IMR-90 (cell line): Measurements from ENCODE around the gene RABGAP1. TPM values are rescaled to one million over a fixed set of nuclear protein-coding genes. Genes with fewer than 3 reads are reported as not detected.
A peak's percentile ranks its signal among the peaks of the same experiment; 100 is the strongest.
"Not testable (repeated sequence)": the region's sequence is repeated elsewhere in the genome, so short reads cannot be mapped to it uniquely, and the experiment has no call there.

Source experiments
- ATAC-seq: fragments of 200-7000 bp; cut with Tn5 transposase; 2 replicates; pipeline ENCODE4 v1.9.1; 2020; ENCODE audit warnings: low read depth, mild to moderate bottlenecking, moderate library complexity
- BruUV-seq: library from RNA; stranded (reverse); fragments of 400-500 nt; replicated peaks from 2 replicates; lab custom pipeline; 2021; lab: Mats Ljungman, UMichigan
- CTCF ChIA-PET: fragments of 300-600 bp; formaldehyde crosslinking; extraction: SDS; loops from one replicate; lab custom pipeline; 2021; ENCODE audit warnings: antibody characterized with exemption; lab: Yijun Ruan, JAX
- POLR2A ChIA-PET: fragments of 300-600 bp; sonication (Branson Sonifier 250); formaldehyde crosslinking; loops from one replicate; lab custom pipeline; 2022; ENCODE audit warnings: antibody characterized with exemption; ENCODE audit not compliant: unreplicated experiment; lab: Charles Lee
- DNase-seq: peaks from one replicate; pipeline ENCODE4 v3.0.0; 2013
- H2AFZ ChIP-seq: replicated peaks from 2 replicates; pipeline ENCODE3; 2013; ENCODE audit warnings: low read length, mild to moderate bottlenecking; ENCODE audit not compliant: poor library complexity
- H2AK5ac ChIP-seq: 2 replicates; pipeline ENCODE4 v1.6.1; 2013; ENCODE audit warnings: low read depth, low read length, inconsistent platforms
- H2AK9ac ChIP-seq: replicated peaks from 2 replicates; pipeline ENCODE3; 2013; ENCODE audit warnings: mild to moderate bottlenecking, low read depth, low read length, moderate library complexity; ENCODE audit not compliant: poor library complexity
- H2BK120ac ChIP-seq: 2 replicates; pipeline ENCODE4 v1.6.1; 2013; ENCODE audit warnings: low read depth, low read length, inconsistent platforms
- H2BK15ac ChIP-seq: 3 replicates; pipeline ENCODE4 v1.6.1; 2013; ENCODE audit warnings: low read depth, low read length, inconsistent platforms
- H2BK20ac ChIP-seq: 2 replicates; pipeline ENCODE4 v1.6.1; 2013; ENCODE audit warnings: low read depth, mild to moderate bottlenecking, inconsistent platforms, low read length, moderate library complexity
- H2BK5ac ChIP-seq: 2 replicates; pipeline ENCODE4 v1.6.1; 2013; ENCODE audit warnings: mild to moderate bottlenecking, low read depth, low read length, inconsistent platforms; ENCODE audit not compliant: poor library complexity, severe bottlenecking
- H3K14ac ChIP-seq: replicated peaks from 2 replicates; pipeline ENCODE4 v1.6.1; 2013; ENCODE audit warnings: low read depth, low read length, inconsistent platforms
- H3K18ac ChIP-seq: 2 replicates; pipeline ENCODE4 v1.6.1; 2013; ENCODE audit warnings: low read depth, low read length, control low read depth
- H3K23ac ChIP-seq: 2 replicates; pipeline ENCODE4 v1.6.1; 2013; ENCODE audit warnings: low read depth, low read length, inconsistent platforms
- H3K27ac ChIP-seq: 2 replicates; pipeline ENCODE4 v1.5.1; 2013; ENCODE audit warnings: mild to moderate bottlenecking, control low read depth, low read length; ENCODE audit not compliant: insufficient read depth
- H3K27me3 ChIP-seq: 2 replicates; pipeline ENCODE4 v1.6.1; 2013; ENCODE audit warnings: low read length; ENCODE audit not compliant: control insufficient read depth, insufficient read depth
- H3K36me3 ChIP-seq: 2 replicates; pipeline ENCODE4 v1.6.1; 2013; ENCODE audit warnings: low read length, mixed read lengths; ENCODE audit not compliant: control insufficient read depth, insufficient read depth
- H3K4ac ChIP-seq: 2 replicates; pipeline ENCODE4 v1.6.1; 2013; ENCODE audit warnings: low read depth, low read length, inconsistent platforms
- H3K4me1 ChIP-seq: 2 replicates; pipeline ENCODE4 v1.6.1; 2013; ENCODE audit warnings: low read length, mixed read lengths; ENCODE audit not compliant: control insufficient read depth, insufficient read depth
- H3K4me2 ChIP-seq: 2 replicates; pipeline ENCODE4 v1.6.1; 2013; ENCODE audit warnings: low read depth, mild to moderate bottlenecking, control low read depth, low read length, moderate library complexity
- H3K4me3 ChIP-seq: 2 replicates; pipeline ENCODE4 v1.5.1; 2013; ENCODE audit warnings: low read depth, mild to moderate bottlenecking, control low read depth, low read length, moderate library complexity; ENCODE audit not compliant: insufficient read depth
- H3K56ac ChIP-seq: 2 replicates; pipeline ENCODE4 v1.6.1; 2013; ENCODE audit warnings: low read length, inconsistent platforms; ENCODE audit not compliant: insufficient read depth; ENCODE audit errors: extremely low read depth
- H3K79me1 ChIP-seq, 2 experiments: 2 replicates each; pipeline ENCODE4 v1.6.1; 2013; ENCODE audit warnings: low read length in 2 of 2, inconsistent platforms in 1 of 2, low read depth in 1 of 2
- H3K9ac ChIP-seq: 2 replicates; pipeline ENCODE4 v1.6.1; 2013; ENCODE audit warnings: low read depth, low read length, control low read depth
- H3K9me1 ChIP-seq: 2 replicates; pipeline ENCODE4 v1.6.1; 2013; ENCODE audit warnings: low read length, inconsistent platforms; ENCODE audit not compliant: insufficient read depth
- H3K9me3 ChIP-seq: 2 replicates; pipeline ENCODE4 v1.6.1; 2013; ENCODE audit warnings: low read length; ENCODE audit not compliant: control insufficient read depth, insufficient read depth
- H4K20me1 ChIP-seq: 2 replicates; pipeline ENCODE4 v1.6.1; 2013; ENCODE audit warnings: low read length, inconsistent platforms; ENCODE audit not compliant: insufficient read depth
- H4K5ac ChIP-seq: 2 replicates; pipeline ENCODE4 v1.6.1; 2013; ENCODE audit warnings: mild to moderate bottlenecking, low read depth, low read length, control low read depth
- H4K8ac ChIP-seq, 2 experiments: 2 replicates each; pipeline ENCODE4 v1.6.1; 2013; ENCODE audit warnings: low read depth in 2 of 2, low read length in 2 of 2, control low read depth in 1 of 2, inconsistent platforms in 1 of 2
- H4K91ac ChIP-seq: 2 replicates; pipeline ENCODE4 v1.6.1; 2013; ENCODE audit warnings: low read depth, low read length, inconsistent platforms; ENCODE audit not compliant: insufficient read depth
- MAZ ChIP-seq: IDR thresholded peaks from 2 replicates; pipeline ENCODE4 v1.6.1; 2012; ENCODE audit warnings: low read depth, mild to moderate bottlenecking, low read length, improper control_type of control experiment, moderate library complexity, borderline replicate concordance
- POLR2A ChIP-seq: IDR thresholded peaks from 2 replicates; pipeline ENCODE4 v1.6.1; 2012; ENCODE audit warnings: mild to moderate bottlenecking, low read depth, low read length
- SMC3 ChIP-seq: fragments of 150-350 bp; IDR thresholded peaks from 2 replicates; pipeline ENCODE4 v1.6.1; 2016; ENCODE audit warnings: low read depth, mild to moderate bottlenecking, antibody characterized with exemption, low read length, moderate library complexity
- WGBS, 2 experiments: methylation state at CpG; one replicate each; pipeline versions ENCODE4 v1.1.5 to v1.1.7; 2013; ENCODE audit warnings: missing lambda C conversion rate in 2 of 2; ENCODE audit not compliant: insufficient read length in 1 of 2; ENCODE audit errors: extremely low coverage in 2 of 2; 5-methylcytosine and 5-hydroxymethylcytosine counted together
- dilution Hi-C: fragments of 300-500 bp; cut with HindIII; formaldehyde crosslinking; loops from one replicate; pipeline ENCODE4 v1.14.3; 2018; ENCODE audit warnings: low sequenced_read_pairs; ENCODE audit not compliant: unreplicated experiment
- in situ Hi-C: fragments of 300-500 bp; cut with MboI; formaldehyde crosslinking; loops from 3 replicates; pipeline ENCODE4 v1.14.3; 2019; ENCODE audit warnings: low sequenced_read_pairs, inconsistent platforms, mixed read lengths
- intact Hi-C: fragments of 100-400 bp; cut with micrococcal nuclease; formaldehyde crosslinking; loops from 2 replicates; pipeline ENCODE4 v1.10.0; 2022
- polyA plus RNA-seq, 3 experiments: library from polyadenylated mRNA; depleted of rRNA; stranded (reverse); fragments of >200 nt; gene quantifications; 2 replicates each; pipeline ENCODE4 v1.2.3, GENCODE V29; 2012; ENCODE audit warnings: low replicate concordance in 1 of 3
- total RNA-seq: library from RNA; depleted of rRNA; stranded (reverse); fragments of >200 nt; gene quantifications from 2 replicates; pipeline ENCODE4 v1.2.3, GENCODE V29; 2012

Gene RABGAP1
- total and polyA plus RNA-seq, 2 of the 4 experiments (the other 2 are of a cell fraction) = 20.0 to 53.9 TPM

DNA sequence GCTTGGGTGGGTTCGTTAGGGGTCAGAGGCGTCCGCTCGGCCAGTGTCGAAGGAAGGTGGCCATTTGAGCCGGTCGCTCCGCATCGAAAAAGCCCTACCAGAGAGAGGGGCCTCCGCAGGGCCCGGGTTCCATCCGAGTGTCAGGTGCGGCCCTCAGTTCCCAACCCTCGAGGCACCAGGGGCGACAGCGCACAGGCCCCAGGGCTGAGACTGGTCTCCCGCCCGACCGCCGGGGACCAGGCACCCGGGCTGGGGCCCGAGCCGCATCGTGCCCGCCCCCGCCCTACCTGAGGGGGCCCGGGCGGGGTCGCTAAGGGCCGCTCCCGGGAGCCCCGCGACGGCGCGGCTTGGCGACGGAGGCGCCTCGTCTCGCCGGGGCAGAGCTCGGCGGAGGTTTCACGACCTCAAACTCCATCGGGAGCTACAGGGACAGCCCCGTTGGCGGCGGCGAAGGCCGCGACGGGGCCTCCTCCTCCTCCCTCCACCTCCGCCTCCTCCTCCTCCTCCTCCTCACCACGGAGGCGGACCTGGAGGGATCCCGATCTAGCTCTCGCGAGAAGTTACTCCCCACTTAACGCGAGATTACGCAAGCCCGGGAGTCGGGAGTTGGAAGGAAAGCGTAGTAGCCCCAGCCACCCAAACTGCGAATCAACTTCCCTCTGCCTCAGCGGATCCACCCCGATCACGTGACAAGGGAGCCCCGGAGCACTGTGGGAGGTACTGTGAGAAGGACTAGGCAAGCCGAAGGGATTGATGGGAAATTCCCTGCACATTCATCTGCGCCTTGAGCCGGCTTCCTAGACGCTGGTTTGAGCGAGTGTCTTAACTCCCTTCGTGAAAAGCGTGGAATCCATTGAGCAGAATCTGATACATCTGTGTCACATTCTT is 35.8 kb upstream of the RABGAP1 start, which contains the start of gene RC3H2 (continued):
- no peak; the same call in 1 of the 2 replicates for TF ChIP-seq MAZ
- TF ChIP-seq SMC3 = no peak
- TF ChIP-seq POLR2A = peak; percentile 83

DNA sequence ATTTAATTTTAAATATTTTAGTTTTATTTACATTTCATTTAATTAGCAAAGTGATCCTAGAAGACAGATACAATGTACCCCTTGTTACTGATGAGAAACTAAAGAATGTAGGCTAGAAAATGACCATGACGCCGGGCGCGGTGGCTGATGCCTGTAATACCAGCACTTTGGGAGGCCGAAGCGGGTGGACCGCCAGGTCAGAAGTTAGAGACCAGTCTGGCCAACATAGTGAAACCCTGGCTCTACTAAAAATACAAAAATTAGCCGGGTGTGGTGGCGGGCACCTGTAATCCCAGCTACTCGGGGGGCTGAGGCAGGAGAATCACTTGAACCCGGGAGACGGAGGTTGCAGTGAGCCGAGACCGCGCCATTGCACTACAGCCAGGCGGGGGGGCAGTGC is 34.7 kb upstream of the RABGAP1 start:
- H2AK9ac ChIP-seq, ATAC-seq, intact Hi-C loops, H4K5ac ChIP-seq, in situ Hi-C loops, H3K9me3 ChIP-seq, H3K27me3 ChIP-seq, H3K14ac ChIP-seq, H3K27ac ChIP-seq, H2BK120ac ChIP-seq, H3K4me2 ChIP-seq, CTCF ChIA-PET, H2AK5ac ChIP-seq, dilution Hi-C loops, H3K4ac ChIP-seq, H2BK15ac ChIP-seq, DNase-seq, H3K4me1 ChIP-seq, H2BK20ac ChIP-seq, H3K18ac ChIP-seq, H3K9ac ChIP-seq, H2AFZ ChIP-seq, H3K23ac ChIP-seq, BruUV-seq, H2BK5ac ChIP-seq, H3K36me3 ChIP-seq, H3K9me1 ChIP-seq, H4K91ac ChIP-seq, H3K56ac ChIP-seq, H3K4me3 ChIP-seq: not testable (repeated sequence)
- POLR2A ChIA-PET = interaction anchor here (0.6 kb wide), 1 partner anchor 42 kb away, joined by 3 read pairs; no protein-coding TSS in a partner anchor
- 100% methylated on average over 2 of the region's 16 CpGs; no CpG with 5 or more reads in 1 of the 2 experiments for WGBS, 2 experiments
- H4K8ac ChIP-seq = peak overlapping the region in 1 of 2 experiments; percentile 87; a peak in 1 of 4 replicates
- H3K79me1 ChIP-seq = peaks cover 14 to 15% of the 10 kb centered on the region in 2 experiments
- H4K20me1 ChIP-seq = peaks cover 11% of the 10 kb centered on the region; the same call in 1 of the 2 replicates
